B cell (primary cell): ENCODE results near the gene ZFHX2.

Experiments used
- EZH2 ChIP-seq: IDR thresholded peaks from 2 replicates; pipeline ENCODE4 v1.6.1; 2012; ENCODE audit warnings: borderline replicate concordance, low read depth, mild to moderate bottlenecking, moderate library complexity, low read length; ENCODE audit not compliant: insufficient read depth, poor library complexity, severe bottlenecking
- TF ChIP-seq, protein P1 (sequence below): fragments of 200-600 bp; IDR thresholded peaks from one replicate; pipeline ENCODE4 v1.8.0; 2022; ENCODE audit warnings: antibody characterized with exemption, mild to moderate bottlenecking

DNA sequence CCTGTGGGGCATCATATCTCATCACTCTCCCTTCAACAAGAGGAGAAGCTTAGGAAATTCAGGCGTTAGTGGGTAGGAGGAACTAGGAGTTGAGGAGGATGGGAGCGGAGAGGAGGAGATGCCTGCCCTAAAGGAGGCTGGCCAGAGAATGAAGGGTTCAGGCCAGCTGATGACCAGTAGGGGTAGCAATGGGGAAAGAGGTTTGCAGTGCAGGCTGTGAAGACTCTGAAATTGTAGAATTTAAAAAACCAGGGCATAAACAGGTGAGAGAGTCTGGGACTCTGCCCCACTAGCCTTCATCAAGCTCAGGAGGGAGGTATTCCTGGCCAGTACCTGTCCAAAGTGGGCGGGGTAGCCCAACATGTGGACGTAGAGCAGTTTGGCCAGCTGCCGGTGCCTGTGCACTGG lies 15.2 kb upstream of the ZFHX2 start:
- TF ChIP-seq, protein P1, sequence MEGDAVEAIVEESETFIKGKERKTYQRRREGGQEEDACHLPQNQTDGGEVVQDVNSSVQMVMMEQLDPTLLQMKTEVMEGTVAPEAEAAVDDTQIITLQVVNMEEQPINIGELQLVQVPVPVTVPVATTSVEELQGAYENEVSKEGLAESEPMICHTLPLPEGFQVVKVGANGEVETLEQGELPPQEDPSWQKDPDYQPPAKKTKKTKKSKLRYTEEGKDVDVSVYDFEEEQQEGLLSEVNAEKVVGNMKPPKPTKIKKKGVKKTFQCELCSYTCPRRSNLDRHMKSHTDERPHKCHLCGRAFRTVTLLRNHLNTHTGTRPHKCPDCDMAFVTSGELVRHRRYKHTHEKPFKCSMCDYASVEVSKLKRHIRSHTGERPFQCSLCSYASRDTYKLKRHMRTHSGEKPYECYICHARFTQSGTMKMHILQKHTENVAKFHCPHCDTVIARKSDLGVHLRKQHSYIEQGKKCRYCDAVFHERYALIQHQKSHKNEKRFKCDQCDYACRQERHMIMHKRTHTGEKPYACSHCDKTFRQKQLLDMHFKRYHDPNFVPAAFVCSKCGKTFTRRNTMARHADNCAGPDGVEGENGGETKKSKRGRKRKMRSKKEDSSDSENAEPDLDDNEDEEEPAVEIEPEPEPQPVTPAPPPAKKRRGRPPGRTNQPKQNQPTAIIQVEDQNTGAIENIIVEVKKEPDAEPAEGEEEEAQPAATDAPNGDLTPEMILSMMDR, result no peak
- no peak for TF ChIP-seq EZH2
